HG03135 (cell line): ENCODE data around the gene NFATC1.
A peak's percentile ranks its signal among the peaks of the same experiment; 100 is the strongest.

Source experiments
- ATAC-seq: cut with Tn5 transposase; IDR thresholded peaks from one replicate; pipeline ENCODE4 v1.9.1; 2021; ENCODE audit warnings: mild to moderate bottlenecking, moderate library complexity; ENCODE audit not compliant: unreplicated experiment

The NFATC1 gene

DNA sequence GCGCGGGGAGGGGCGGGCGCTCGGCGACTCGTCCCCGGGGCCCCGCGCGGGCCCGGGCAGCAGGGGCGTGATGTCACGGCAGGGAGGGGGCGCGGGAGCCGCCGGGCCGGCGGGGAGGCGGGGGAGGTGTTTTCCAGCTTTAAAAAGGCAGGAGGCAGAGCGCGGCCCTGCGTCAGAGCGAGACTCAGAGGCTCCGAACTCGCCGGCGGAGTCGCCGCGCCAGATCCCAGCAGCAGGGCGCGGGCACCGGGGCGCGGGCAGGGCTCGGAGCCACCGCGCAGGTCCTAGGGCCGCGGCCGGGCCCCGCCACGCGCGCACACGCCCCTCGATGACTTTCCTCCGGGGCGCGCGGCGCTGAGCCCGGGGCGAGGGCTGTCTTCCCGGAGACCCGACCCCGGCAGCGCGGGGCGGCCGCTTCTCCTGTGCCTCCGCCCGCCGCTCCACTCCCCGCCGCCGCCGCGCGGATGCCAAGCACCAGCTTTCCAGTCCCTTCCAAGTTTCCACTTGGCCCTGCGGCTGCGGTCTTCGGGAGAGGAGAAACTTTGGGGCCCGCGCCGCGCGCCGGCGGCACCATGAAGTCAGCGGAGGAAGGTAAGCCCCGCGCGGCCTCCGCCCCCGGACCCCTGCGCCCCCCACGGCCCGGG lies at the start of gene NFATC1:
Gene NFATC1, plus strand, starts transcription at position 170 of the 644 bp plus-strand sequence. Its CDS starts 295 bp downstream, at position 465.
- ATAC-seq: no peak

DNA sequence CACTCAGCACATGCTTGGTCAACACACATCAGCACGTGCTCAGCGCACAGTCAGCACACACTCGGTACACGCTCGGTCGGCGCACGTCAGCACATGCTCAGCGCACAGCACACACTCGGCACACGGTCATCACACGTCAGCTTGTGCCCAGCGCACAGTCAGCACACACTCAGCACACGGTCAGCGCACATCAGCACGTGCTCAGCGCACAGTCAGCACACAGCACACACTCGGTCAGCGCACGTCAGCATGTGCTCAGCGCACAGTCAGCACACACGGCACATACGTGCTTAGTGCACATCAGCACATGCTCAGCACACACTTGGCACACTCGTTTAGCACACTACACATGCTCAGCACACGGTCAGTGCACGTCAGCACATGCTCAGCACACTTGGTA lies 49.7 kb upstream of the NFATC1 start:
- ATAC-seq: no peak

DNA sequence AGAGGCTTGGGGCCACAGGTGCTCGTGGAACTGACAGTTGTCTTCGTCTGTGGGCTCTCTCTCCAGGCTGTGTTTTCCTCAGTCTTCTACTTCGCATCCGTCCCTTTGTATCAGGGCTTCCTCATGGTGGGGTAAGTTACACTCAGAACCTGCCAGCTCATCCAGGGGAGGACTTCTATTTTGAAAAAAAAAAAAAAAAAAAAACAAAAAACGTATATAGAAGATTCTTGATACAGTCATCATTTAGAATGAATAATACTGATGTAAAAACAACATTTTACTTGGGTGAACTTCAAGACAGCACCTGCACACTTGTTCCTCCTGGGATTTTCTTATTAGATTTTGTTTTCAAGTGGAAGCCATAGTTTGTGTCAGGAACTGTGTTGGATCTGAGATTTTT lies 47.7 kb upstream of the NFATC1 start:
- no peak for ATAC-seq

DNA sequence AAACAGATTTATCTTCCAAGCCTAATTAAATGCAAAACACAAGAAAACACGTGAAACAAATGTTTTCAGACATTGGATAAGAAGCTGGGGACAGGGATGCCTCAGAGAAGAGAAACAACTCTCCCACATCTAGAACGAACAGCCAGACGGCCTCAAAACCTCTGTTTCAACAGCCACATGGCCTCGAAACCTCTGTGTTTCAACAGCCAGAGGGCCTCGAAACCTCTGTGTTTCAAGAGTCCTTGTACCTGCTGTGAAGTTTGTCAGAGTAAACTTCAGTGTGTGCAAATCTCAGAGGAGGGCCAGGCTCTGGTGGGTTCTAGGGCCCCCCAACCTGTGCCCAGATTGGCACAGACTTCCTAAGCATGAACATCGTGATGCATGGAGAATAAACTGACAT lies 43.3 kb upstream of the NFATC1 start:
- ATAC-seq: no peak

DNA sequence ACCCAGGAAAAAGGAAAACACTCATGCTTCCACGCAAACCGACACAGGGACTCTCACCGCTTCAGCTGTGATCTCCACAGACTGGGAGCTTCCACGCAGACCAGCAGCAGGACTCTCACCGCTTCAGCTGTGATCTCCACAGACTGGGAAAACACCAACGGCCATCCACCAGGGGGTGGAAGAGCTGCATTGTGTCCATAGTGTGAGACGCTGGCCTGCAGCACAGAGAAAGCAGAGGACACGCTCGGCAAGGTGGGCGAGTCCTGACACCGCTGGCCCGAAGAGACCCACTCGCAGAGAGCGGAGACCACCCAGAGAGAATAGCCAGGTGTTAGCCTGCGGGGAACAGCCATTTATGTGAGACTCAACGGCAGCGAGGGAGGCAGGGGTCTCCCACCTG lies 42.5 kb upstream of the NFATC1 start:
- no peak for ATAC-seq

DNA sequence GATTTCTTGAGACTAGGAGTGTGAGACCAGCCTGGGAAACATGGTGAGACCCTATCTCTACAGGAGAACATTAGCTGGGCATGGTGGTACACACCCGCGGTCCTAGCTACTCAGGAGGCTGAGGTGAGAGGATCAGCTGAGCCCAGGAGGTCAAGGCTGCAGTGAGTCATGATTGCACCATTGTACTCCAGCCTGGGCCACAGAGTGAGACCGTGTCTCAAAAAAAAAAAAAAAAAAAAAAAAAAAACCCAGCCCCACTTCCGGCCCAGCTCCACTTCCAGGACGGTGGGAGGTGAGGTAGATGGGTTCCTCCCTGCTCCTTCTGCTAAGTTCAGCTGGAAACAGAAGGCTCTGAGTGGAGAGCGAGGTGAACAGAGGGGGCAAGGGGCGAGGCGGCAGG lies 41.4 kb upstream of the NFATC1 start:
- no peak for ATAC-seq

DNA sequence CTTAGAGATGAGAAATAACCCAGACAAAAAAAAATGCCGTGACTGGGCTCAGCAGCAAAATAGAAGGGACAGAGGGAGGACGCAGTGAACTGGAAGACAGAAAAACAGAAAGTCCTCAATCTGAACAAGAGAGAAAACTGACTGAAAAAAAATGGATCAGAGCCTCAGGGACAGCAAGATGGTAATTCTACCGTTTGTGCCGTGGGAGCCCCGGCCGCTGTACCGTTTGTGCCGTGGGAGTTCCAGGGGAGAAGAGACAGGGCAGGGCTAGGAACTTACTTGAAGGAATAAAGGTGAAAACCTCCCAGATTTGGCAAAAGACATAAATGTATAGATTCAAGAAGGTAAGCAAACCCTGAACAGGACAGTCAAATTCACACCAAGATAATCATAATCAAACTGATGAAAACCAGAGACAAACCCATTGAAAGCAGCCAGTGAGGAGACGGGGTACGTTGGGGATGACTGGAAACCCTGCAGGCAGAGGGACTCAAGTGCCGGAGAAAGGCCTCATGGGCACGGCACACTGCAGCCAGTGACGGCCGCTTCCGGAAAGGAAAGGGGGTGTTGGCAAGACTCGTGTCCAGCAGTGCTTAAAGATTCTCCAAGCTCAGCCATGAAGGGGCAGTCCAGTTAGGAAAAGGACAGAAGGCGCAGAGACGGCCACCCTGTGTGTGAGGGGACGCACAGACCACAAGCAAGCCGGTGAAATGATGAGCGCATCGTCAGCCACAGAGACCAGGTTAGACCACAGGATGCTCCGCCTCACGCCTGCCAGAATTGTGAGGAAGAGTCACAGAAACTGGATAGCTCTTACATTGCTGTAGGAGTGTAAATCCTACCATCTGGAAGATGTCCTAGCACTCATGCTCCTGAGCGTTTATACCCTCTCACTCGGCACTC lies 40.0 kb upstream of the NFATC1 start:
- ATAC-seq: no peak

DNA sequence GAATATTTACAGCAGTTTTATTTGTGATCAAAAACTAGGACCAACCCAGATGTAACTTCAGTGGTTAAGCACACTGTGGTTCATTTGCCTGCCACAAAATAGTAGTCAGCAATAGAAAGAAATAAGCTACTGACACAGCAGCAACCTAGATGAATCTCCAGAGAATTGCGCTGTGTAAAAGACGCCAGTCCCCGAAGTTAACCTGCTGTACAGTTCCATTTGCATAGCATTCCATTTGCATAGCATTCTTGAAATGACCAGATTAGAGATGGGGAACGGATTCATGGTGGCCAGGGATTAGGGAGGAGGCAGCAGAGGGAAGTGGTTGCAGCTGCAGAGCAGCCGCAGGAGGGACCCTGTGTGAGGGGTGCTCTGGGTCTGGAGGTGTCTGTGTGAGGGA lies 39.3 kb upstream of the NFATC1 start:
- peak; percentile 88 for ATAC-seq

DNA sequence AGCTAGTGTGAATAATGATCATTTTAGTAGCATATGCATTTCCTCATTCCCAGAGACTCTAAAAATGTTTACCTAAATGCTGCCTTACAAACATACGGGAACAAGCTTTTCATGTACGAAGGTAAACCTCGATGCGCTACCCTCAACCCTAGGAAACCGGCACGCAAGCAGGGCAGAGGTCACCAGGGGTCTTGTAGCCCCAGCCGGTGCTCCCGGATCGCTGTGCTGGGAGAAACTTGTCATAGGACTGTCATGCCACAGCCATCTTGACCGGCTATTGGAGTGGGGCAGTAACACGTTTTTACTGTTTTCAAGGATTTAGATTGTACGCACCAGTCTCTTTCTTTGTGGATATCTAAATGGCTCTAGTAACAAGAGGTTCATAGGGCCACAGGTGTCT lies 34.8 kb upstream of the NFATC1 start:
- no peak for ATAC-seq

DNA sequence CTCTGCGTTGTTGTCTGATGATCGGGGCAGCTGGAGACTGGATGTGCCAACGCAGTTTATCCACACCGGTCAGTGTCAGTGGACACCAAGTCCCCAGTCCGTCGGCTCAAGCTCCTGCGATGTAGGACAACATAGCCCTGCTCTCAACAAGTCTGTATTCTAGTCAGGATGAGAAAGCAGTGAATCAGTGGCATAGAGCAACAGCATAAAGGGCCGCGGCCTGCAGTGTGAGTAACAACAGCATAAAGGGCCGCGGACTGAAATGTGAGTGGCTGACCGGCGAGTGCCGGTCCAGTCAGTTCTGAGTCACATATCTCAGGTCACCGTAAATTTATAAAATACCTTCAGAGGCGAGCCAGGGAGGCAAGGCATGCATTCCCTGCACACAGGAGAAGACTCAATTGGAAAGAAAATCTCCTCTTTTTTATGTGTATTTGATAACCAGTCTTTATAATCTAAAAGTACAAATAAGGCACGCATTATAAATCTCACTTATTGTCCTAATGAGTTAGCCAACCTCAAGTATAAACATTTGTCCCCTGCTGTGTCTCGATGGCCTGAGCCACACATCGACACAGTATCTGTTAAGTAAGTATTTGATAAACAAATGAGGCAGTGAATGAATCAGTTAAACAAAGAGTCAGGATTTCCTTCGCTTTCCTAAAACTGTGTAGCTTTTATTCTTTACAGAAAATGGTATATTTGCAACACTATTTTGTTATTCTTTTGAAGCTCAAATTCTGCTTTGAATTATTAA lies 33.8 kb upstream of the NFATC1 start:
- ATAC-seq: no peak

DNA sequence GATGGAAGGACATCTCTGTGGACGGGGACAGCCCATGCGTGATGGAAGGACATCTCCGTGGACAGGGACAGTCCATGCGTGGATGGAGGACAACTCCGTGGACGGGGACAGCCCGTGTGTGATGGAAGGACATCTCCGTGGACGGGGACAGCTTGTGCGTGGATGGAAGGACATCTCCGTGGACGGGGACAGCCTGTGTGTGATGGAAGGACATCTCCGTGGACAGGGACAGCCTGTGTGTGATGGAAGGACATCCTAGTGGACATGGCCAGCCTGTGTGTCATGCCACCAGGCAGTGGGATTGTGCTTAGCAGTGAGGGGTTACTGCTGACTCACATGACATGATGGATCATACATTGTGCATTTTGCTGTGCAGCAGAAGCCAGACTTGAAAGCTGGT lies 30.0 kb upstream of the NFATC1 start:
- no peak for ATAC-seq

DNA sequence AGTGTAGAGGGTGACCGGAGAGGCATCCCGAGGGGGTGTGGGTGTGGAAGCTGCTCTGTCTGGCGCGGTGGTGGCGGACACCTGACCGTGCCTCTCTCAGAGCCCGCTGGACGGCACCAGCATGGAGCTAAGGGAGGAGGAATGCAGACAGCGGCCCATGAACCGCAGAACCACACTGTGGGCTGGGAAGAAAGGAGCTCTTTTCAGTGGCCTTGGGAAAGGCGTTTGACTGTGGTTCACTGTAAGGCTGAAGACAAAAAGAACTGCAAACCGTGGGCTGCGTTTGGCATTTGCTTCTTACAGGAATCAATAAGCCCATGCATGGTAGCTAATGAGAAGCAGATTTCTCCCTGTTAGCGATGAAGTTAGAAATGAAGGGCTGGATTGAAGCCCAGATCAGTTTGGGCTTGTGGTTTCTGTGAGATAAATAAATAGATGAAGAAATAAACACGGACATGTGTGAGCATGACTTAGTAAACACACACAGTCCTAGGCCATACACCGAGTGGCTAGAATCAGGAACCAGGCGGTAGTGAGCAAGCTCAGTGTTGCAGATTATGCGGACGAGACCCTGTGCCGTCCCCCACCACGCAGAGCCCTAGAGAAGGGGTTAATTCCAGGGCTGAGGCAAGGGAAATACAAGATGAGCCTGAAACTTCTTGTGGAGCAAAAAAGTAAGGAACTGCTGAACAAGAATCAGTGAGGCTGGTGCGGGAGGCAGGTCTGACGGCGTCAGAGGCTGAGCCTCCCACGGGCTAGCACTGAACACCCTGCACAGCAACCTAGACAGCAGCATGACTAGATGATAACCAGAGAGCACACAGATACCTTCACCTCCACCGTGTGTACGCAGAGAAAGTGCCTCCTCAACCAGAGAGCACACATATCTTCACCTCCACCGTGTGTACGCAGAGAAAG lies 29.3 kb upstream of the NFATC1 start:
- ATAC-seq: no peak

DNA sequence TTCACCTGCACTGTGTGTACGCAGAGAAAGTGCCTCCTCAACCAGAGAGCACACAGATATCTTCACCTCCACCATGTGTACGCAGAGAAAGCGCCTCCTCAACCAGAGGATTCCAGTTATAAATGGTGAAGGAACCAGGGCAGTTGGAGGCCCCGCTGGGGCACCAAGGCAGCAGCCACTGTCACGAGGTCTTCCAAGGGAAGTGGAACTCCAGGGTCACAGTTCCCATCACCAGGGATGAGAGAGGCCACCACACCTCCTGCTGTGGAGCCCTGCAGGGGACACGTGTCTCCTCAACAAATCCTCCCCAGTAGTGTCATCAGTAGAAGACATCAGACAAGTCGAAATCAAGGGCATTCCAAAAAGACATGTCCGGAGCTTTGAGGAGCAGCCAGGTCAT lies 28.2 kb upstream of the NFATC1 start:
- no peak for ATAC-seq

DNA sequence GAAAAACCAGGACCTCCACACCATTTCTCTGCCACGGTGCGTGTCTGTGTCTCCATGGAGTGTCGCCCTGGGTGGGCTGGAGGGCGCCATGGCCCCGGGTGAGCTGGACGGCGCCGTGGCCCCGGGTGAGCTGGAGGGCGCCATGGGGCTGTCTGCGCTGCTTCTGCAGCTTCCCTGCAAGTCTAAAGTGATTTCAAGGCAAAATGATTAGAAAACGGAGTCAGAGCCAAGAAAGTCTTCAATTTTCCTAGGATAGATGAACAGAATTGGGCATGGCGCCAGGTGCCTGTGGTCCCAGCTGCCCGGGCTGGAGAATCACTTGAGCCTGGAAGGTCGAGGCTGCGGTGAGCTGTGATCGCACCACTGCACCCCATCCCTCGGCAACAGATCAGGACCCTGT lies 27.7 kb upstream of the NFATC1 start:
- ATAC-seq: no peak

DNA sequence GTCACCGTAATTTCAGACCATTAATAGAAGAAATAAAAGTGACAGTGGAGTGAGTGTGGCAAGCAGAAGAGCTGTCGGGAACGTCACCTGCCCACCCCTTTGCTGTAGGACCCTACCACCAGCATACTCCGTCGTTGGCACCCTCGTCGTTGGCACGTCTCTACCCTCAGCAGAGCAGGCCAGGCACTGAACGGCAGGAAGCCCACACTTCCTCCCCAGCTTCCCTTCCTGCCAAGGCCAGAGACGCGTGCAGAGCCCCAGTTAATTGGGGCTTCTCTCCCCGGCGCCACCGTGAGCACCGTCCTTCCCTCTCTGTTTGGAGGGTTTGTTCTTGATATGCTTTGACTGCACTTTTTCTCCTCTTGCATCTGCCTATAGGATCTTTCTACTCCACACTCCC lies 27.0 kb upstream of the NFATC1 start:
- ATAC-seq: no peak

DNA sequence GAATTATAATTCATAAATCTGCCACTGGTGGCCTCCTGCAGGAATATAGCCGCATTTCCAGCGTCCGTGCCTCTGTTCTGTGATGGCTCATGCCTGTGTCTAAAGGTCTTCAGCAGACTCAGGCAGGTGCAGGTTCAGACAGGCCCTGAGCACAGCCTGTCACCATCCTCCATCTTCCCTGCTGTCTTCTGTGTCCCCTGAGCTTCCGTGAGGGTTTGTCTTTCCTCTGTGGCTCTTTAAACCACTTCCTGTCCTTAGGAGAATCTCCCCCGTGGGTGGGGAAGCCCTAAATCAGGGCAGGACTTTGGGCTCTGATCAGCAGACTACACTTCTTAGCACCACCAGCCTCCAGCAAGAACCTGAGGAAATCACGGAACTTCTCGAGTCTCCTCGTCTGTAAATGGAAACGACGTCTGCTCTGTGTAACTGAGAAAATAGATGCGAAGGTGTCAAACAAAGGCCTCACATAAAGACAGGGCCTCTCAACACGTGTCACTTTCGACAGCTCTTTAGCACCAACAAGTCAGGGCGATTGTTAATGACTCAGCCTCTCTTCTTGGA lies 24.1 kb upstream of the NFATC1 start:
- no peak for ATAC-seq

DNA sequence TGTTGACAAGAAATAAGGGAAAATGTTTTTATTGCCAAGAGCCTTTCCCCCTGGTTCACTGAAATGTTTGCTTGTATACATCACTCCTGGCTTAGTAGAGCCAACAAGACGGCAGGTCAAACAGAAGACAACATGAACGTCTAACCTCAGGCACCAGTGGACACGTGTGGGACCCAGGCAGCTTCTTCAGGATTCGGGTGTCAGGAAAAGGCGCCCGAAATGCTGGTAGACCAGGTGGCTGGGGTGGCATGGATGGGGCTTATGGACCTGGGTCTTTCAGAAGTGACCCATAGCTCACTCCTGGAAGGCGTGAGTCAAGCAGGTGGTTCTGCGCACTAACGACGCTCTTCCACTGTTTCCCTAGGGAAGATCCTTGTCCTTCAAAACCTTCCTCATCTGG lies 23.3 kb upstream of the NFATC1 start:
- no peak for ATAC-seq

DNA sequence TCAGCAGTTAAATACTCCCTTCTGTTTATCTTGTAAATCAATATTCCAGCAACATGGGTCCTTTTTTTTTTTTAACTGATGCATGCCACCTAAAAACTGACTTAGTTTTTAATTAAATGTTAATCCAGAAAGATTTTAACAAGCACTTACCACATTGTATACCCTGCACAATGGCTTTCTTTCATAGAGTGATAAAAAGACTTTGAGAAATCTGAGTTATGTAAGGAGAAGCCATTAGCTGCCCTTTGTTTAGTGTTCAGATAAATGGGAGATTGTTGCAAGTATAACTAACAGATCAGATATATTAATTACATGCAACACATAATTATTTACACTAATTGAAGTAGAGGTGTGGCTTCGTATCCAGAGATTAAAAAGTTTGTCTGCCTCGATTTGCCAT lies 22.7 kb upstream of the NFATC1 start:
- ATAC-seq: no peak

DNA sequence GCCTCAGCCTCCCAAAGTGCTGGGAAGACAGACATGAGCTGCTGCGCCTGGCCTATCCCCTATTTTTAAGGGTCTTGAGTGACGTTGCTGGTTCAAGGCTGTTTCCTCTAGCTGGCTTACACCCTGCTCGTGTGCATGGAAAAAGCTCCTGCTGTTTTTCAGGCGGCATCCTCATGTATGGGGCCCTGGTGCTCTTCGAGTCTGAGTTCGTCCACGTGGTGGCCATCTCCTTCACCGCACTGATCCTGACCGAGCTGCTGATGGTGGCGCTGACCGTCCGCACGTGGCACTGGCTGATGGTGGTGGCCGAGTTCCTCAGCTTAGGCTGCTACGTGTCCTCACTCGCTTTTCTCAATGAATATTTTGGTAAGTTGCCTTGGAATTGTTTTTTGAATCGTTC lies 22.0 kb upstream of the NFATC1 start:
- no peak for ATAC-seq

DNA sequence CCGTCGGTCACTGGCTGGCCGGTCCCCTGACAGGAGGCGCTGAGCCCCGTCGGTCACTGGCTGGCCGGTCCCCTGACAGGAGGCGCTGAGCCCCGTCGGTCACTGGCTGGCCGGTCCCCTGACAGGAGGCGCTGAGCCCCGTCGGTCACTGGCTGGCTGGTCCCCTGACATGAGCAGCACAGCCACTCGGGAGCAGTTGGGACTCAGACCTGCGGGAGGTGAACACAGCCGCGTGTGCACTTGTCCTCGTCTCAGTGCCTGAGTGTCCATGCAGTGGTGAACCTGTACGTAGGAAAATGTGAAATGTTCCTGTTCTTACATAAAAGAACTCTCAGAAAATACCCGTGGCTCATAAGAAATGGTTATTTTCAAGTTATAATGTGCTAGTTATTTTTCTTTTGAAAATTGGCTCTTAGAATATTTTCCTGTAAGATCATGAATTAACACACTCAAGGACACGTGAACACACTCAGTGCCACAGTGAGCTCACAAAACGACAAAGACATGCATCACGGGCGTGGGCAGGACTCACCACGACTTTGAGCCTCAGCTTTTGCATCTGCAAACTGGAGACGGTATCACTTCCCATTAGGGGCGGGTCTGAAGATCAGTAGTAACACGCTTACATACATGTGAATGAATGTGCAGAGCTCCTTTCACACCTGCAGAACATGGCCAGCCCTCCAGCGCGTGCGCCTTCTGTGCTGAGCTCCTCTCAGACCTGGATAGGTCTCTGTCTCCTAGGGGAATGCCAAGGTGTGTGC lies 21.1 kb upstream of the NFATC1 start:
- ATAC-seq: peak; percentile 80
